IPS-NIHi7 (cell line): ENCODE measurements around the gene SNRNP70.

Experiments
- DNase-seq: peaks from one replicate; pipeline ENCODE4 v3.0.0; 2012; ENCODE audit warnings: mixed read lengths; ENCODE audit errors: extremely low spot score

The SNRNP70 gene

DNA sequence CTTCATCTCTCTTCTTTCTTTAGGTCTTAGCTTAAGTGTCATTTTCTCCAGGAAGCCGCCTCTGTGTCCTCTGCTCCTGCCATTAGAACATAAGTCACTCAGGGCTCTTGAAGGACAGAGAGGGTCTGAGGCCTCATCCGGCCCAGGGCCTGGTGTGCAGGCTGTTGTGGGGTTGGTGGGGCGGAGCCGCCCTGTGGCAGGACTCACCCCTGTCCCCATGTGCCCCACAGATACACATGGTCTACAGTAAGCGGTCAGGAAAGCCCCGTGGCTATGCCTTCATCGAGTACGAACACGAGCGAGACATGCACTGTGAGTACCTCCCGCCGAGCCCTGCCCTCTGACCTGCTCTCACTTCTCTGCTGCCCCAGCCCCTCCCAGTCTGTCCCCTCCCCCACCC, 15.9 kb downstream of the SNRNP70 start:
- DNase-seq: no peak

DNA sequence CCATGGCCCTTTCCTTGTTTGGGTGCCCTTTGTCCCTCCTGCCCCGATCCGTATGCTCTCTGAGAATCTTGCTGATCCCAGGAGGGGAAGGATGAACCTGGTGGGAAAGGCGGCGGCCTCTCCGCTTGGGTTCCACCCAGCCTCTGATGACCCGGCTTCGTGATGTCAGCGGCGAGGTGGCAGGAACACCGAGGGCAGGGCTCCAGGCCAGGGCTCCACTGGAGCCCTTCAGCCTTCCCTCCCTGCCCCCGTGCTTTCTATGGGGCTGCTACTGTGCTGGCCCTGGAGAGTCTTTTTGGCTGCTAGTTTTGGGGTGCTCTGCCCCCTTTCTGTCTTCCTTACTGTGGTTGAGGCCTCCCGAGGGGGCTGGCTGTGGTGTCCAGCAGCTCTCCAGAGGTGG, 17.1 kb downstream of the SNRNP70 start:
- DNase-seq: no peak

- DNase-seq: no peak
Observed at GRCh38 chr19:49103331-49104085, 18.3 kb downstream of the SNRNP70 start.

DNA sequence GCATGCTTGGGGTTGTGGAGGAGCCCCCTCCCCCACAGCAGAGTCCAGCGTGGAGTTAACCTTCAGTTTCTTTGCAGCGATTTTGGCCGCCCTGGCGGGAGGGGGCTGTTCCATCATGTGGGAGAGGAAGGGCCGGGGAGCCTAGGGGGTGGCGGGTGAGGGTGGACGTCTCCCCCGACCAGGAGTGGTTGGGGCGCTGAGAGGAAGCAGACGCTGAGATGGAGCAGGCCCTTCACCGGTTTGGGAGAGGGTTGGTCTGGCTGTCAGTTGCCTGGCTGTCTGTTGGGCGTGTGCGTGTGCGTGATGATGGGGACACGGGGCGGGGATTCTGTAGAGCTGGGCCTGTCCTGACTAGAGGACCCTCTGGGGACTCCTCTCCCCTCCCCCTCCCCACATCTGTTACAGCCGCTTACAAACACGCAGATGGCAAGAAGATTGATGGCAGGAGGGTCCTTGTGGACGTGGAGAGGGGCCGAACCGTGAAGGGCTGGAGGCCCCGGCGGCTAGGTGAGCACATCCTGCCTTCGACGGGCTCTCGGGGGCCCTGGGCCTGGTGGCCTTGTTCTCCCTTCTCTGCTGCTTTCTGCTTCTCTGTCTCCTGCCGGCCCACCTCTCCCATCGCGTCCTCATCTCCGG, 19.1 kb downstream of the SNRNP70 start:
- no peak for DNase-seq

DNA sequence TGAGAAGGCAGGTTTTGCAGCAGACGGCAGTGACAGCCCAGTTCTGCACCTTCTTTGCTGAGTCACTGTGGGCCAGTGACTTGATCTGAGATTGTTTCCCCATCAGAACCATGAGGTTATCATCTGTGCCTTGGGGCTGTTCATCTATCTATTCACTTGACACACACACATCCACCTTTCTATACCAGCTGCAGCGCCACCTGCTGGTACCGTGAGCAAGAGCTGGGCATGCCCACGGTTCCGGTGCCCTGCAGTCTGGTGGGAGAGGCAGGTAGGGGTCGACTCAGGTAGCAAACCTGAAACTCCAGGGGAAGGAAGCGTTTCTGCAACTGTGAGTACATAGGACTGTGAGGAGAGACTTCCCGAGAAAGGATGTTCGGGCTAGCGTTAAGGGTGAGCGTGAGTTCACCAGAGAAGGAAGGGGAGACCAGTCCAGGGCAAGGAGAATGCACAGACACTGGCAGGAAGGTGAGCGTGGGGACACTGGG, 21.4 kb downstream of the SNRNP70 start:
- peak; percentile 59 for DNase-seq

GRCh38 chr19:49107625-49108459, 22.6 kb downstream of the SNRNP70 start:
- no peak for DNase-seq

GRCh38 chr19:49109051-49109450, 23.8 kb downstream of the SNRNP70 start:
- DNase-seq: no peak

DNA sequence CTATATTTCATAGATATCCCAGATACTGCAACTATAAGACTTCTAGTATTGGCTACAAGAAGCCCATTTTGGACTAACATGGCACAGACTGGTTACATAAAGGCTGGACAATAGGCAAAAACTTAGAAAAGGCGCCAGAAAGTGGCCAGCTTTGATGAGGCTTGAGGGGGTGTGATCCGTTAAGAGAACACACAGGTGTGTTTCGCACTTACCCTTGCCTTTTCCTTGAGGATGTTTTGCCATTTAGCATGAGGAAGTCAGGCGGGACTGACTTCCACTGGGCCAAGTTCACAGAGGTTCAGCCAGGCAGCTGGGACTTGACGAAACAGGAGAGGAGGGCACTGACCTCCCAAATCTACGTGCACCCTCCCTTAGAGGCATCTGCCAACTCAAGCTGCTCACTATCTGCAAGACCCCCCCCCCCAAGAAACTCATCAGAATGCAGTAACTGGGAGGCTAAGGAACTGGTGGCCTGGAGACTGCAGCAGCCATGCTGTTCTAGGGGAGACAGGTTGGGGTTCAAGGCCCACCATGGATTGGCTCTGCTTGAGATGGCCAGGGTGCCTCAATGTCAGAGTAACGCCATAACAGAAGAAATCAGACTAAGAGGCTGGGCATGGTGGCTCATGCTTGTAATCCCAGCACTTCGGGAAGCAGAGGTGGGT, 24.4 kb downstream of the SNRNP70 start:
- no peak for DNase-seq

GRCh38 chr19:49110567-49110966, 25.3 kb downstream of the SNRNP70 start:
- no peak for DNase-seq

DNA sequence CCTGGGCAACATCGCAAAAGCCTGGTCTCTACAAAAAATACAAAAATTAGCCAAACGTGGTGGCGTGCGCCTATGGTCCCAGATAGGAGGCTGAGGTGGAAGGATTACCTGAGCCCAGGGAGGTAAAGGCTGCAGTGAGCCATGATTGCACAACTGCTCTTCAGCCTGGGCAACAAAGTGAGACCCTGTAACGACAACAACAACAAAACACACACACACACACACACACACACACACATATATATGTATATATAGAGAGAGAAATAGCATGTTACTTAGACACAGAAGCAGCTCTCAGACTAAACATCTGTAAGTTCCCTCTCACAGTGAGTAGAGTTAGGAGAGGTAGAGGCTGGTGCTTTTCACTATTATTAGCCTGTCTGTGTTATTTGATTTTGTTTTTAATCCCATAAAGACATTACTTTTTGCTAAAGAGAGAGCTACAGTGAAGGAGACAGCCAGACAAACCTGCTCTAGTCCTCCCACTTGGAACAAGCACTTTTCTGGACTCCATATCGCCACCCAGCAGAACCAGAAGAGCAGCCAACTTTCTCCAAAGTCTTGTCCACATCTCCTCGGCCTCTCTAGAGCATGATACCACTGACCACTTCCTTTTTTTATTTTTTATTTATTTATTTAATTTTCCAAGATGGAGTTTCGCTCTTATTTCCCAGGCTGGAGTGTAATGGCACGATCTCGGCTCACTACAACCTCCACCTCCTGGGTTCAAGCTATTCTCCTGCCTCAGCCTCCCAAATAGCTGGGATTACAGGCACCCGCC, 26.2 kb downstream of the SNRNP70 start:
- no peak for DNase-seq

DNA sequence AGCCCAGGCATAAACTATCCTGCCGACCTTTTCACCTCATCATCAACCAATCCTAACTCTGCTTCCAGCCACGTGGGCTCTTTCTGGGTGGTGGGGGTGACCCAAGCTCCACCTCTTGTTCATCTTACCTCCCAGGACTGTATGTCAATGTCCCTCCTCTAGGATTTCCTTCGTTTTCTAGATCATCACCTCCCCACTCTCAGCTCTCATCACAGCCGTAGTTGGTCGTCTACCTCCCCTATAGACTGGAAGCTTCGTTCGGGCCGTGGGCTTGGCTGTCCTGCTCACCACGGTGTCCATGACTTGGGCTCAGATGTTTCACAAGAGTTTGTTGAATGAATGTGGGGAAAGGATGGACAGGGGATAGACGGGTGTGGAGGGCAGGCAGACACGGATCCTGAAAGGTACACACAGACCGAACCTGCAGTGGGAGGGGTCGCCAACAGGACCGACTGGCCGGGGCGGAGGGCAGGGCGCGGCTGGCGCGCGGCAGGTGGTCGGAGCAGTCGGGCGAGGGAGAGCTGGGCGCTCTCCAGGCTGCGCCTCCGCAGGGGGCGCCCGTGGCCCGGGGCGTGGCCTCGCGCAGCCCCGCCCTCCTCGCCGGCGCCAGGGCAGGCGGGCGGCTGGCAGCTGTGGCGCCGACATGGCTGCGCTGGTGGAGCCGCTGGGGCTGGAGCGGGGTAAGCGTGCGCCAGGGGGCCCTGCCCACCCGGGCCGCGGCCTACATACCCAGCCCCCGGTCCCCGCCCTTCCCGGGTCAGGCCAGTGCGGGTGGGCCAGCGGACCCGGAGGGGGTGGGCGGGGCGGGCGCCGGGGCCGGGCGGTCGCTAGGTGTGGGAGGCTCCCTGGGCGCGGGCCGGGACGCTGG, 28.7 kb downstream of the SNRNP70 start, which contains the start of gene LIN7B:
LIN7B (plus strand) TSS at position 609 of the 868 bp plus-strand sequence; CDS start at position 644, 35 bp downstream.
- peak; percentile 82 for DNase-seq

GRCh38 chr19:49114630-49115363, 29.5 kb downstream of the SNRNP70 start:
- peak; percentile 56 for DNase-seq

DNA sequence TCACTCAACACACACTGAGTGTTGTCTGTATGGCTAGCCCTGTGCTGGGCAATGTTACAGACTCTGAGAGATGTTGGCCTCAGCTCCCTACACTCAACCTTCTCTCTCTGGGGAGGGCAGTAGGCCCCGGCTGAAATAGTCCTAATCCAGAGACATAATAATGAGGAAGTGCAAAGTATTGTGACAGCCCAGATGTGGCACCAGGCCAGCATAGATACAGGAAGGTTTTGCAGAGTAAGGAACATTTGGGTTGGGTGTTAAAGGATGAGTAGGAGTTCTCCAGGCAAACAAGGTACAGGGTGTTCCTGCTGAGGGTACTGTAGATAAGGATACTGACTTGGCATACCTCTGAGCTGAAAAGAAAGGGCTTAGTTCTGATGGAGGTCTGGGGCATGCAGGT, 31.3 kb downstream of the SNRNP70 start:
- no peak for DNase-seq

DNA sequence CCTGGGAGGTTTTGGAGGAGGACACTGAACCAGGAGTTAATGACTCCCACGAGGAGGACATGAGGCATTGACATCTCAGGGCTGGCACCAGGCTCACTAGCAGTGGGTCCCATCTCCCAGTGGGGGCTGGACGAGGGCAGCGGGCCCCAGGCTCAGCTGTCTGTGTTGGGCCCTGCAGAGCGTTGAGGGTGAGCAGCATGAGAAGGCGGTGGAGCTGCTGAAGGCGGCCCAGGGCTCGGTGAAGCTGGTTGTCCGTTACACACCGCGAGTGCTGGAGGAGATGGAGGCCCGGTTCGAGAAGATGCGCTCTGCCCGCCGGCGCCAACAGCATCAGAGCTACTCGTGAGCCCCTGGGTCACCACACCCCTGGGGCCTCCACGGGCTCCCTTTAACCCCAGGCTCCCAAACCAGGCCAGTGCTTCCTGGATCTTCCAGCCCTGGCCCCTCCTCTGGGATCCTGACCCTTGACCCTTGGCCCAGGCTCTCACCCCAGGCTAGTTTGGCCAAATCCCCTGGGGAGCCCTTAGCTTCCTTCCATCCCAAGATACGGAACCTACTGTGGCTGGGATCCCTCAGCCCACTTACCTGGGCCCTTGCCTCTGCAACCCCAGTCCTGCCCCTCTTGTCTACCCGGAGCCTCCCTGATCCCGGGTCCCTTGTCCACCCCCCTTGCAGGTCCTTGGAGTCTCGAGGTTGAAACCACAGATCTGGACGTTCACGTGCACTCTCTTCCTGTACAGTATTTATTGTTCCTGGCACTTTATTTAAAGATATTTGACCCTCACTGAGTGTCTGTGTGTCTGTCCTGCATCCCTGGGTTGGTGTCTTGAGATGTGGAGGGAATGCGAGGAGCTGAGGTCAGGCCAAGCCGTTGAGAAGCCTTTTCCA, 32.7 kb downstream of the SNRNP70 start:
- DNase-seq: no peak

DNA sequence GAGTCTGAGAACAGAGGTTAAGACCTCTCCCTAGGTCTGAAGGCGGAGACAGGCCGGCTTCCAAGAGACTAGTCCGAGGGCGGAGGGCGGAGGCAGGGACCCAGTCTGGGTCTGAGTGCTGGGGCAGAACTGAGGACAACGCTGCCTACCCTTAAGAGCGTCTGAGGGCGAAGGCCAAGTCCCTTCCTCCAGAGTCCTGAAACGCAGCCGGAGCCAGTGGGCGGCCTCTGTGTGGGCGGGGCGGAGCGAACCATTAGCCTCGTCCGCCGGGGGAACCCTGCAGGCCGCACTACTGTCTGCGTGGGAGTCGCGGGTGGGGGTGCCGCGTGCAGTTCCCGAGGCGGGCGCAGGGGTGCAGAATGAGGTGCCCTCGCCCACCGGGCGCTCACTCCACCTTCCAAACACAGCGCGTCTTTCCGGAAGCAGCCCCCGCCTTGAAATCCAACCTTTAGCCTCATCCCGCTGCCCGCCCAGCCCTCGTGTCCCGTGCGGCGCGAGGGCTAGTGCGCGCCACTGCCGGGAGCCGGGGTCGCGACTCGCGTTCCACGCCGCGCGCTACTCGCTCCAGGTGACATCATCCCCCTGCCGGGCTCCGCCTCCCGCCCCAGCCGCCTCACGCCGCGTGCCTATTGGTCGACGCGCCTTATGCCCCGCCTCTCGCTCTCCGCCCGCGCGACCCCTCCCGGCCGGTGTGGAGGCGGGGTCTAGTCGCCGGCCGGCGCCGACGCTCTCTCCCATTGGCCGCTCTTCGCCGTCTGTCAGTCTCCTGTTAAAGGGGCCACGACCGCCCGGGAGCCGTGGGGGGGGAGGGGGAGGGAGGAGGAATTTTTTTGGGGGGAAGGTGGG, 33.5 kb downstream of the SNRNP70 start, which contains the start of gene C19orf73:
C19orf73 (minus strand) TSS at position 579 of the 846 bp plus-strand sequence; CDS start at position 458, 121 bp downstream.
- DNase-seq: peak; percentile 94

DNA sequence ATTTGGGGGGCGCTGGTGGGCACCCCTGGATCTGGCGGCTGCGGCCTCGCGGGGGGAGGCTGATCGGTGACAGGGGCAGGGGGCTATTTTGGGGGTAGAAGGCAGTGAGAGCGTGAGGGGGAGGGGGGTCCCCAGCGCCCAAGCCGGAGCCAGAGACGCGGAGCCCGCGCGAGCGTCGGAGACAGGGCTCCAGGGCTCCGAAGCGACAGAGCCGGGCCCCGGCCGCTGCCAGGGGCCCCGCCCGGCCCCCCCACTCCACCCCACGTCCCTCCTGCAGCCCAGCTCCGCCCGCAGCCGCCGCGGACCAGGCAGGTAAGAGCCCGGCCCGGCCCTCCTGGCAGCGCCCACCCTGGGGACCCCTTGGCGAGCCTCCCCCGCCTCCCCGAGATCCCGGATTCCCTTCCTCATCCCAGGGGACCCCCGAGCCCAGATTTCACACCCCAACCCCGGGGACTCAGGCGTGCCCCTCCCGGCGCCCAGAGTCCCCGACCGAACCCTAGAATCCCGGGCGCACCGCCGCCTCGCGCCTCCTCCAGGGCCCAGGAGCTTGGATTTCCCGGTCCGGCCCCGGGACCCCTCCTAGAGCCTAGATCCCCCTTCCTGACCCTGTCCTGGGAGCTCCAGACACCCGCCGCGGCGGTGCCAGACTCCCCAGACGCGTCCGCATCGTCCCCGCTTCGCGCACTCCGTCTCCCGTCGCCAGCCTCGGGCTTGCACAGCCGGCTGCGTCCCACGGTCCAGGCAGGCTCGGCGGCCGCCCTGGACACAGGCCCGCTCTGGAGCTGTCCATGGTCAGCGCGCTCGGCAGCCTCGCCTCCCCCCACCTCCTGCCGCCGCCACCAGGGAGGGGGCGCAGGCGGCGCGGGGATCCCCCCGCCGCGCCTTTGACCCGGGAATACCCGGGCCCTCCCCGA, 34.4 kb downstream of the SNRNP70 start, which contains the start of gene PPFIA3:
PPFIA3 (plus strand) TSS at position 134 of the 914 bp plus-strand sequence. CDS start 8,330 bp downstream, outside the sequence.
- peak; percentile 64 for DNase-seq
